H1 (cell line): ENCODE data around the gene LAMC1. TPM values are rescaled to one million over a fixed set of nuclear protein-coding genes. Genes with fewer than 3 reads are reported as not detected.

Experiments
- CTCF ChIA-PET: fragments of 300-600 bp; sonication (Branson Sonifier 250); formaldehyde crosslinking; loops from one replicate; lab custom pipeline; 2021; ENCODE audit not compliant: partially characterized antibody; lab: Charles Lee
- POLR2A ChIA-PET: fragments of 300-600 bp; sonication (Branson Sonifier 250); formaldehyde crosslinking; loops from one replicate; lab custom pipeline; 2021; ENCODE audit warnings: inconsistent platforms; ENCODE audit not compliant: partially characterized antibody; lab: Charles Lee
- DNase-seq, 2 experiments: peaks; one replicate each; pipeline versions ENCODE4 v3.0.0 to v3.0.0-alpha.2; 2010 to 2022; ENCODE audit warnings: low spot score in 2 of 2, low read depth in 1 of 2, mixed read lengths in 1 of 2
- FAIRE-seq: peaks from 2 replicates; lab custom pipeline; 2011; peaks lifted over from hg19 to GRCh38; lab: Jason Lieb, UNC
- H2AFZ ChIP-seq: 2 replicates; pipeline ENCODE4 v1.8.1; 2012; ENCODE audit warnings: low read length, inconsistent platforms
- H2AK5ac ChIP-seq: 2 replicates; pipeline ENCODE4 v1.6.1; 2013; ENCODE audit warnings: low read depth, low read length
- H2BK120ac ChIP-seq: replicated peaks from 2 replicates; pipeline ENCODE3; 2013; ENCODE audit warnings: low read depth, low read length, inconsistent platforms
- H2BK12ac ChIP-seq: 2 replicates; pipeline ENCODE4 v1.6.1; 2013; ENCODE audit warnings: low read depth, low read length
- H2BK15ac ChIP-seq: 2 replicates; pipeline ENCODE4 v1.6.1; 2013; ENCODE audit warnings: low read length
- H2BK20ac ChIP-seq: 2 replicates; pipeline ENCODE4 v1.6.1; 2013; ENCODE audit warnings: low read length
- H2BK5ac ChIP-seq: 2 replicates; pipeline ENCODE4 v1.6.1; 2013; ENCODE audit warnings: low read depth, low read length
- H3K14ac ChIP-seq: 2 replicates; pipeline ENCODE4 v1.6.1; 2013; ENCODE audit warnings: inconsistent platforms; ENCODE audit not compliant: insufficient read length
- H3K18ac ChIP-seq: 2 replicates; pipeline ENCODE4 v1.6.1; 2013; ENCODE audit warnings: low read length; ENCODE audit errors: extremely low read depth
- H3K23ac ChIP-seq: 2 replicates; pipeline ENCODE4 v1.6.1; 2013; ENCODE audit warnings: inconsistent platforms; ENCODE audit not compliant: insufficient read length
- H3K23me2 ChIP-seq: 2 replicates; pipeline ENCODE4 v1.6.1; 2013; ENCODE audit warnings: low read depth, low read length
- H3K27ac ChIP-seq: 2 replicates; pipeline ENCODE4 v1.6.1; 2011; ENCODE audit warnings: low read depth, low read length, inconsistent platforms
- H3K27me3 ChIP-seq, 4 experiments: replicated peaks in 1 of 4; 1 replicate in 1 of 4; 2 replicates in 3 of 4; pipeline versions ENCODE4 v1.6.1 to v1.8.1; 2011 to 2013; ENCODE audit warnings: low read length in 3 of 4, mild to moderate bottlenecking in 3 of 4, inconsistent platforms in 2 of 4, mixed read lengths in 2 of 4, moderate library complexity in 1 of 4; ENCODE audit not compliant: control insufficient read depth in 3 of 4, insufficient read depth in 3 of 4; ENCODE audit errors: extremely low read depth in 1 of 4
- H3K36me3 ChIP-seq, 4 experiments: 2 replicates each; pipeline versions ENCODE4 v1.6.1 to v1.8.1; 2011 to 2013; ENCODE audit warnings: mild to moderate bottlenecking in 4 of 4, low read length in 3 of 4, moderate library complexity in 2 of 4, control low read depth in 1 of 4, inconsistent platforms in 1 of 4; ENCODE audit not compliant: insufficient read depth in 4 of 4, control insufficient read depth in 2 of 4
- H3K4ac ChIP-seq: replicated peaks from 2 replicates; pipeline ENCODE3; 2013; ENCODE audit warnings: low read length, low read depth, mixed read lengths, inconsistent platforms; ENCODE audit not compliant: insufficient read length
- H3K4me1 ChIP-seq, 4 experiments: replicated peaks in 1 of 4; 1 replicate in 1 of 4; 2 replicates in 3 of 4; pipeline versions ENCODE4 v1.6.1 to v1.8.1; 2011 to 2013; ENCODE audit warnings: low read length in 3 of 4, inconsistent platforms in 2 of 4, mixed read lengths in 1 of 4; ENCODE audit not compliant: insufficient read depth in 4 of 4, control insufficient read depth in 3 of 4
- H3K4me2 ChIP-seq, 2 experiments: 2 replicates each; pipeline versions ENCODE4 v1.6.1 to v1.8.1; 2011 to 2013; ENCODE audit warnings: low read depth in 2 of 2, low read length in 2 of 2, control low read depth in 1 of 2, inconsistent platforms in 1 of 2, mild to moderate bottlenecking in 1 of 2; ENCODE audit not compliant: insufficient read depth in 1 of 2
- H3K4me3 ChIP-seq, 4 experiments: fragments of 200-600, 300-600 bp in 1 of 4; sonication (generic), shearing (Covaris generic), sonication (Bioruptor Twin) in 1 of 4; 2 replicates each; pipeline versions ENCODE4 v1.5.1 to v1.8.1; 2011 to 2016; ENCODE audit warnings: low read length in 4 of 4, low read depth in 3 of 4, control low read depth in 2 of 4, inconsistent platforms in 2 of 4, mild to moderate bottlenecking in 2 of 4, mixed read lengths in 1 of 4, moderate library complexity in 1 of 4; ENCODE audit not compliant: insufficient read depth in 2 of 4; ENCODE audit errors: extremely low read depth in 1 of 4
- H3K56ac ChIP-seq: replicated peaks from 2 replicates; pipeline ENCODE3; 2013; ENCODE audit warnings: low read depth, mild to moderate bottlenecking, mixed read lengths, low read length, inconsistent platforms; ENCODE audit not compliant: insufficient read length
- H3K79me1 ChIP-seq: 2 replicates; pipeline ENCODE4 v1.6.1; 2013; ENCODE audit warnings: low read depth, low read length, control low read depth
- H3K79me2 ChIP-seq, 2 experiments: 2 replicates each; pipeline versions ENCODE4 v1.6.1 to v1.8.1; 2012 to 2013; ENCODE audit warnings: low read length in 2 of 2, mild to moderate bottlenecking in 2 of 2, inconsistent platforms in 1 of 2; ENCODE audit not compliant: insufficient read depth in 2 of 2, control insufficient read depth in 1 of 2
- H3K9ac ChIP-seq, 4 experiments: replicated peaks in 1 of 4; 1 replicate in 1 of 4; 2 replicates in 3 of 4; pipeline versions ENCODE4 v1.6.1 to v1.8.1; 2011 to 2013; ENCODE audit warnings: low read depth in 3 of 4, low read length in 3 of 4, control low read depth in 2 of 4, mild to moderate bottlenecking in 2 of 4, moderate library complexity in 2 of 4, inconsistent platforms in 1 of 4; ENCODE audit errors: extremely low read depth in 1 of 4
- H3K9me3 ChIP-seq, 2 experiments: 2 replicates each; pipeline versions ENCODE4 v1.6.1 to v1.8.1; 2012 to 2013; ENCODE audit warnings: mild to moderate bottlenecking in 2 of 2, moderate library complexity in 2 of 2, control low read depth in 1 of 2, inconsistent platforms in 1 of 2, low read depth in 1 of 2, low read length in 1 of 2, mixed read lengths in 1 of 2; ENCODE audit not compliant: insufficient read depth in 2 of 2
- H4K20me1 ChIP-seq, 2 experiments: replicated peaks in 1 of 2; 2 replicates each; pipeline versions ENCODE3 to v1.8.1; 2011 to 2013; ENCODE audit warnings: inconsistent platforms in 2 of 2, low read length in 2 of 2, mild to moderate bottlenecking in 1 of 2; ENCODE audit not compliant: insufficient read depth in 2 of 2, control insufficient read depth in 1 of 2
- H4K5ac ChIP-seq: 2 replicates; pipeline ENCODE4 v1.6.1; 2013; ENCODE audit warnings: low read length, low read depth, mixed read lengths, inconsistent platforms; ENCODE audit not compliant: insufficient read length
- H4K8ac ChIP-seq: 2 replicates; pipeline ENCODE4 v1.8.0; 2013; ENCODE audit warnings: mild to moderate bottlenecking, moderate library complexity, low read length, inconsistent platforms; ENCODE audit not compliant: insufficient read depth; ENCODE audit errors: extremely low read depth
- H4K91ac ChIP-seq: replicated peaks from 2 replicates; pipeline ENCODE3; 2013; ENCODE audit warnings: low read length, mixed read lengths, inconsistent platforms; ENCODE audit not compliant: insufficient read length
- ATF2 ChIP-seq: IDR thresholded peaks from 2 replicates; pipeline ENCODE4 v1.6.1; 2012; ENCODE audit warnings: low read length, inconsistent platforms
- BACH1 ChIP-seq: IDR thresholded peaks from 2 replicates; pipeline ENCODE4 v1.6.1; 2012; ENCODE audit warnings: low read length, improper control_type of control experiment
- NRF1 ChIP-seq: IDR thresholded peaks from 2 replicates; pipeline ENCODE4 v1.6.1; 2011; ENCODE audit warnings: mild to moderate bottlenecking, low read depth, low read length, improper control_type of control experiment
- POLR2A ChIP-seq, 2 experiments: IDR thresholded peaks; 1 replicate in 1 of 2; 2 replicates in 1 of 2; pipeline ENCODE4 v1.6.1; 2011; ENCODE audit warnings: low read depth in 2 of 2, low read length in 2 of 2, mild to moderate bottlenecking in 2 of 2; ENCODE audit errors: control extremely low read depth in 1 of 2
- SIN3A ChIP-seq, 2 experiments: IDR thresholded peaks in 1 of 2; conservative IDR thresholded peaks in 1 of 2; 2 replicates each; pipeline ENCODE4 v1.6.1; 2011 to 2012; ENCODE audit warnings: low read length in 2 of 2, improper control_type of control experiment in 1 of 2, low read depth in 1 of 2, mild to moderate bottlenecking in 1 of 2
- WGBS, 2 experiments: shearing (Covaris generic) in 1 of 2; methylation state at CpG; one replicate each; pipeline versions ENCODE4 v1.1.6 to v1.1.7; 2013 to 2015; ENCODE audit warnings: low lambda C conversion rate in 2 of 2, mixed read lengths in 2 of 2, inconsistent platforms in 1 of 2, low coverage in 1 of 2, missing lambda C conversion rate in 1 of 2; ENCODE audit not compliant: insufficient replicate concordance in 2 of 2, insufficient coverage in 1 of 2, insufficient read length in 1 of 2; ENCODE audit errors: extremely low coverage in 1 of 2, missing lambda C conversion rate in 1 of 2; 5-methylcytosine and 5-hydroxymethylcytosine counted together
- polyA plus RNA-seq, 7 experiments: library from polyadenylated mRNA; depleted of rRNA in 3 of 7; stranded (reverse) in 5 of 7; unstranded in 2 of 7; fragments of >200 nt in 5 of 7; fragments of 200-250 nt in 2 of 7; gene quantifications; 1 replicate in 5 of 7; 2 replicates in 1 of 7; 4 replicates in 1 of 7; pipeline versions ENCODE4 v1.2.1 to v1.2.3, GENCODE V29; 2011 to 2013; ENCODE audit warnings: missing spikeins in 2 of 7, mixed read lengths in 2 of 7
- total RNA-seq: library from RNA; stranded (reverse); fragmentation: NEBNext Ultra II Directional; extraction: Animal tissue kit (Norgen Biotek cat#: 25700); gene quantifications from 2 replicates; pipeline ENCODE4 v1.2.1, GENCODE V29; 2021

The LAMC1 gene
- total and polyA plus RNA-seq, 2 of the 8 experiments (the other 6 are each of a cell fraction or from before 2014, with no cell fraction given) = 47.6 to 90.3 TPM

GRCh38 chr1:183082650-183083049 lies 59.4 kb downstream of the LAMC1 start:
- no peaks in the 10 kb centered on the region for H3K36me3 ChIP-seq

More at GRCh38 chr1:183082650-183083049, 59.4 kb downstream of the LAMC1 start:
- Histone ChIP-seq H3K79me2 (peaks cover 0 to 45% of the 10 kb centered on the region in 2 experiments; a peak in 2 of 4 replicates), H4K8ac (no peak overlapping the region), H3K14ac (no peak overlapping the region), H3K18ac (no peak overlapping the region), H2BK15ac (no peak overlapping the region), H3K23me2 (no peaks in the 10 kb centered on the region), H4K5ac (no peak overlapping the region), H3K4ac (no peak overlapping the region), H2AK5ac (no peak overlapping the region), H3K4me3 (no peak overlapping the region), H3K23ac (no peak overlapping the region), H3K9ac (no peak overlapping the region), H3K4me1 (peaks cover 0 to 7% (median 3%) of the 10 kb centered on the region in 4 experiments; a peak in 4 of 7 replicates), H2BK12ac (no peak overlapping the region), H2BK20ac (no peak overlapping the region), H3K4me2 (no peak overlapping the region), H3K56ac (no peak overlapping the region), H4K20me1 (no peaks in the 10 kb centered on the region), H2AFZ (no peak overlapping the region), H4K91ac (no peak overlapping the region), H3K27me3 (no peaks in the 10 kb centered on the region), H3K79me1 (peaks cover 2% of the 10 kb centered on the region; the same call in 1 of the 2 replicates), H3K27ac (no peak overlapping the region), H3K9me3 (no peaks in the 10 kb centered on the region), H2BK5ac (no peak overlapping the region), H2BK120ac (no peak overlapping the region)
- no peak for FAIRE-seq
- POLR2A ChIA-PET = no interaction called here
- no peak for DNase-seq
- CTCF ChIA-PET = no interaction called here
- WGBS, 2 experiments = 94% methylated on average over 1 of the region's 1 CpG; no CpG with 5 or more reads in 1 of the 2 experiments
- TF ChIP-seq POLR2A (IDR thresholded peaks at IDR 0.05; ENCODE audit: control extremely low read depth in 1 of 2, low read depth in 2 of 2, low read length in 2 of 2) (no peak), NRF1 (no peak), SIN3A (conservative IDR thresholded peaks at IDR 0.05 in 1 of 2, IDR thresholded peaks at IDR 0.05 in 1 of 2; ENCODE audit: low read depth in 1 of 2, low read length in 2 of 2) (no peak), BACH1 (no peak), ATF2 (no peak)
